Activated effector memory CD4-positive, alpha-beta T cell treated with Interleukin-2 at 50 U/mL for 16 hours (primary cell): ENCODE results near the gene MGST3.
"Not testable (repeated sequence)": the region's sequence is repeated elsewhere in the genome, so short reads cannot be mapped to it uniquely, and the experiment has no call there.

Experiments
- DNase-seq: peaks from one replicate; pipeline ENCODE4 v3.0.0-alpha.2; 2020

The MGST3 gene

DNA sequence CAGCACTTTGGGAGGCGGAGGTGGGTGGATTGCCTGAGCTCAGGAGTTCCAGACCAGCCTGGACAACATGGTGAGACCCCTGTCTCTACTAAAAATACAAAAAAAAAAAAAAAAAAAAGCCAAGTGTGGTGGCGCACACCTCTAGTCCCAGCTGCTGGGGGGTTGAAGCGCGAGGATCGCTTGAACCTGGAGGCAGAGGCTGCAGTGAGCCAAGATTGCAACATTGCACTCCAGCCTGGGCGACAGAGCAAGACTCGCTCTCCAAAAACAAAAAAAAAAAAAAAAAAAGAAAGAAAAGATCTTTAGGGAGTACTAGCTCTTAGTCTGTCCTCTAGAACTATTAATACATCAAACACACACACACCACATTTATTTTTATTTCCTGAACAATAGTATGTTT is 70.9 kb downstream of the MGST3 start:
- not testable (repeated sequence) for DNase-seq

DNA sequence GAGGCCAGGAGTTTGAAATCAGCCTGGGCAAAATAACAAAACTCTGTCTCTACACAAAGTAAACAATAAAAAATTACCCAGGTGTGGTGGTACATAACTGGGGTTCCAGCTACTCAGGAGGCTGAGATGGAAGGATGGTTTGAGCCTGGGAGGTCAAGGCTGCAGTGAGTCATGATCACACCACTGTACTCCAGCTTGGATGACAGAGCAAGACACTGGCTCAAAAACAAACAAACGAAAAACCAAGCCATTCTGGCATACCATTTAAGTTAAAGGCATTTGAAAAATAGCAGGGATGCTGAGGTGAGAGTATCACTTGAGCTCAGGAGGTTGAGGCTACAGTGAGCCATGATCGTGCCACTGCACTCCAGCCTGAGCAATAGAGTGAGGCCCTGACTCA is 72.6 kb downstream of the MGST3 start:
- no peak for DNase-seq
